GM12873 (cell line): ENCODE results near the gene ASB15.

Source experiments
- CTCF ChIP-seq: IDR thresholded peaks from 2 replicates; pipeline ENCODE4 v1.5.1; 2012; ENCODE audit warnings: low read depth, mild to moderate bottlenecking, moderate library complexity, low read length, control low read depth; ENCODE audit not compliant: insufficient read depth; ENCODE audit errors: missing control alignments

ASB15 gene

GRCh38 chr7:123627851-123628250, 26.2 kb downstream of the ASB15 start:
- TF ChIP-seq CTCF: no peak

GRCh38 chr7:123628829-123629228, 27.2 kb downstream of the ASB15 start:
- no peak for TF ChIP-seq CTCF

GRCh38 chr7:123629281-123629680, 27.7 kb downstream of the ASB15 start:
- no peak for TF ChIP-seq CTCF

- TF ChIP-seq CTCF: no peak
These were observed 31.2 kb downstream of the ASB15 start for GRCh38 chr7:123632808-123633207.

- no peak for TF ChIP-seq CTCF
These were observed 31.9 kb downstream of the ASB15 start for GRCh38 chr7:123633553-123633952.

- peak; percentile 36 for TF ChIP-seq CTCF
These were observed 34.1 kb downstream of the ASB15 start for GRCh38 chr7:123635551-123636359.

- no peak for TF ChIP-seq CTCF
These were observed 35.6 kb downstream of the ASB15 start for GRCh38 chr7:123637203-123637602.
